ENCODE data around the gene KCTD6. TPM values are rescaled to one million over a fixed set of nuclear protein-coding genes. Genes with fewer than 3 reads are reported as not detected.

The KCTD6 gene
- polyA plus RNA-seq, 1 donor (not counting 4 experiments of a cell fraction or from before 2014, with no cell fraction given): 7.6 TPM

GRCh38 chr3:58531956-58532355 lies 40.1 kb downstream of the KCTD6 start:
- no peaks in the 10 kb centered on the region for H3K79me2 ChIP-seq (ENCODE audit: control insufficient read depth, insufficient read depth, low read length)
- no peak overlapping the region for H3K4me2 ChIP-seq (ENCODE audit: control insufficient read depth, extremely low read depth, insufficient read depth, low read depth, low read length)
- H3K27ac ChIP-seq (ENCODE audit: control insufficient read depth, insufficient read depth, low read length): no peak overlapping the region
- FAIRE-seq (no peak), DNase-seq (ENCODE audit: low read depth, low spot score) (no peak)
- dilution Hi-C loops (cut with MboI; ENCODE audit: extremely low pct_ligation_motif_present, low sequenced_read_pairs): no loop called here
- H3K9ac ChIP-seq (ENCODE audit: control insufficient read depth, extremely low read depth, insufficient read depth, low read length): no peak overlapping the region
- no peaks in the 10 kb centered on the region for H3K27me3 ChIP-seq (ENCODE audit: control insufficient read depth, extremely low read depth, insufficient read depth, low read length)
- no peaks in the 10 kb centered on the region for H3K9me3 ChIP-seq (ENCODE audit: control insufficient read depth, low read depth, low read length)
- no peak overlapping the region for H2AFZ ChIP-seq (ENCODE audit: control insufficient read depth, low read length)
- H4K20me1 ChIP-seq (ENCODE audit: control insufficient read depth, extremely low read depth, insufficient read depth, low read length): no peaks in the 10 kb centered on the region
- H3K4me3 ChIP-seq (ENCODE audit: control insufficient read depth in 2 of 3, extremely low read depth in 1 of 3, insufficient read depth in 2 of 3, low read depth in 1 of 3, low read length in 3 of 3): no peak overlapping the region
- no peaks in the 10 kb centered on the region for H3K9me1 ChIP-seq (ENCODE audit: control insufficient read depth, extremely low read depth, insufficient read depth, low read length)
- H3K4me1 ChIP-seq (ENCODE audit: control insufficient read depth, extremely low read depth, insufficient read depth, low read length): peaks cover 14% of the 10 kb centered on the region
- H3K36me3 ChIP-seq (ENCODE audit: control insufficient read depth in 2 of 2, extremely low read depth in 1 of 2, insufficient read depth in 2 of 2, low read length in 2 of 2): no peaks in the 10 kb centered on the region
- TF ChIP-seq CTCF (optimal IDR thresholded peaks at IDR 0.05 in 1 of 3, IDR thresholded peaks at IDR 0.05 in 1 of 3, conservative IDR thresholded peaks at IDR 0.05 in 1 of 3; ENCODE audit: extremely low read depth in 1 of 3, insufficient read depth in 2 of 3, low read length in 3 of 3) (peak; percentile 26 to 38 (median 37)), EZH2 (IDR thresholded peaks at IDR 0.05; ENCODE audit: low read length) (no peak)

- no peaks in the 10 kb centered on the region for H3K27me3 ChIP-seq (ENCODE audit: control insufficient read depth, extremely low read depth, insufficient read depth, low read length)
- H3K9me3 ChIP-seq (ENCODE audit: control insufficient read depth, low read depth, low read length): no peaks in the 10 kb centered on the region
- dilution Hi-C loops (cut with MboI; ENCODE audit: extremely low pct_ligation_motif_present, low sequenced_read_pairs): no loop called here
- no peaks in the 10 kb centered on the region for H3K36me3 ChIP-seq (ENCODE audit: control insufficient read depth in 2 of 2, extremely low read depth in 1 of 2, insufficient read depth in 2 of 2, low read length in 2 of 2)
- FAIRE-seq (peak; percentile 48), DNase-seq (ENCODE audit: low read depth, low spot score) (peak; percentile 9)
- H3K27ac ChIP-seq (ENCODE audit: control insufficient read depth, insufficient read depth, low read length): no peak overlapping the region
- no peak overlapping the region for H3K4me2 ChIP-seq (ENCODE audit: control insufficient read depth, extremely low read depth, insufficient read depth, low read depth, low read length)
- H3K9ac ChIP-seq (ENCODE audit: control insufficient read depth, extremely low read depth, insufficient read depth, low read length): no peak overlapping the region
- H3K9me1 ChIP-seq (ENCODE audit: control insufficient read depth, extremely low read depth, insufficient read depth, low read length): no peaks in the 10 kb centered on the region
- H2AFZ ChIP-seq (ENCODE audit: control insufficient read depth, low read length): no peak overlapping the region
- no peak overlapping the region for H3K4me3 ChIP-seq (ENCODE audit: control insufficient read depth in 2 of 3, extremely low read depth in 1 of 3, insufficient read depth in 2 of 3, low read depth in 1 of 3, low read length in 3 of 3)
- peak; percentile 90 to 96 (median 94) for TF ChIP-seq CTCF (optimal IDR thresholded peaks at IDR 0.05 in 1 of 3, IDR thresholded peaks at IDR 0.05 in 1 of 3, conservative IDR thresholded peaks at IDR 0.05 in 1 of 3; ENCODE audit: extremely low read depth in 1 of 3, insufficient read depth in 2 of 3, low read length in 3 of 3)
- no peak for TF ChIP-seq EZH2 (IDR thresholded peaks at IDR 0.05; ENCODE audit: low read length)
- peaks cover 14% of the 10 kb centered on the region for H3K4me1 ChIP-seq (ENCODE audit: control insufficient read depth, extremely low read depth, insufficient read depth, low read length)
- no peaks in the 10 kb centered on the region for H4K20me1 ChIP-seq (ENCODE audit: control insufficient read depth, extremely low read depth, insufficient read depth, low read length)
- no peaks in the 10 kb centered on the region for H3K79me2 ChIP-seq (ENCODE audit: control insufficient read depth, insufficient read depth, low read length)
Observed at GRCh38 chr3:58532794-58533220, 40.9 kb downstream of the KCTD6 start.

Data from keratinocyte (primary cell).